C4-2B (cell line): ENCODE results near the gene FAM174C.

Experiments
- CTCF ChIP-seq: fragments of 450-650 bp; conservative IDR thresholded peaks from 2 replicates; pipeline ENCODE4 v1.5.1; 2017; ENCODE audit warnings: mild to moderate bottlenecking
- ZFX ChIP-seq: fragments of 450-650 bp; IDR thresholded peaks from 2 replicates; pipeline ENCODE4 v1.6.1; 2017

GRCh38 chr19:1226522-1227303 is 48.6 kb upstream of the FAM174C start:
- TF ChIP-seq CTCF, result no peak
- TF ChIP-seq ZFX, result no peak
